Endothelial cell of umbilical vein (primary cell): ENCODE data around the gene SORL1. TPM values are rescaled to one million over a fixed set of nuclear protein-coding genes. Genes with fewer than 3 reads are reported as not detected.

ENCODE experiments used
- BruUV-seq: library from RNA; stranded (reverse); fragments of 400-500 nt; replicated peaks from 2 replicates; lab custom pipeline; 2021; lab: Mats Ljungman, UMichigan
- CTCF ChIA-PET: fragments of 300-600, 350-600 bp; sonication (Branson Sonifier 250); formaldehyde crosslinking; loops from one replicate; lab custom pipeline; 2021; ENCODE audit warnings: antibody characterized with exemption, inconsistent platforms; lab: Charles Lee
- POLR2A ChIA-PET: fragments of 300-600, 350-600 bp; sonication (Branson Sonifier 250); formaldehyde crosslinking; loops from one replicate; lab custom pipeline; 2021; ENCODE audit warnings: antibody characterized with exemption, inconsistent platforms; lab: Charles Lee
- DNase-seq: peaks from one replicate; pipeline ENCODE4 v3.0.0-alpha.2; 2011; ENCODE audit warnings: low read depth, low spot score
- FAIRE-seq: peaks from 2 replicates; lab custom pipeline; 2011; peaks lifted over from hg19 to GRCh38; lab: Jason Lieb, UNC
- H2AFZ ChIP-seq: 2 replicates; pipeline ENCODE4 v1.6.0; 2012; ENCODE audit warnings: low read depth, low read length, control low read depth, inconsistent platforms
- H3K27ac ChIP-seq: 2 replicates; pipeline ENCODE4 v1.5.1; 2011; ENCODE audit warnings: low read depth, mild to moderate bottlenecking, control low read depth, low read length, moderate library complexity; ENCODE audit not compliant: insufficient read depth
- H3K27me3 ChIP-seq, 2 experiments: 2 replicates each; pipeline versions ENCODE4 v1.6.0 to v1.6.1; 2011; ENCODE audit warnings: low read length in 2 of 2, mixed read lengths in 1 of 2; ENCODE audit not compliant: control insufficient read depth in 2 of 2, insufficient read depth in 2 of 2
- H3K36me3 ChIP-seq, 2 experiments: 2 replicates in 1 of 2; 3 replicates in 1 of 2; pipeline ENCODE4 v1.5.1; 2011; ENCODE audit warnings: low read length in 2 of 2, mild to moderate bottlenecking in 1 of 2, moderate library complexity in 1 of 2; ENCODE audit not compliant: control insufficient read depth in 2 of 2, insufficient read depth in 2 of 2; ENCODE audit errors: extremely low read depth in 1 of 2
- H3K4me1 ChIP-seq: 3 replicates; pipeline ENCODE4 v1.5.1; 2011; ENCODE audit warnings: mild to moderate bottlenecking, low read length; ENCODE audit not compliant: control insufficient read depth, insufficient read depth; ENCODE audit errors: extremely low read depth
- H3K4me2 ChIP-seq: 2 replicates; pipeline ENCODE4 v1.6.1; 2011; ENCODE audit warnings: low read length, control low read depth, mixed read lengths; ENCODE audit not compliant: insufficient read depth
- H3K4me3 ChIP-seq, 3 experiments: fragments of 200-600 bp in 1 of 3; sonication (generic), shearing (Covaris generic) in 1 of 3; replicated peaks in 1 of 3; 2 replicates each; pipeline ENCODE4 v1.5.1; 2011 to 2016; ENCODE audit warnings: control low read depth in 3 of 3, low read length in 3 of 3, mild to moderate bottlenecking in 2 of 3, inconsistent platforms in 1 of 3, low read depth in 1 of 3, moderate library complexity in 1 of 3; ENCODE audit not compliant: insufficient read depth in 1 of 3
- H3K79me2 ChIP-seq: 2 replicates; pipeline ENCODE4 v1.6.0; 2012; ENCODE audit warnings: low read length, inconsistent platforms; ENCODE audit not compliant: control insufficient read depth, insufficient read depth
- H3K9ac ChIP-seq: replicated peaks from 2 replicates; pipeline ENCODE3; 2011; ENCODE audit warnings: low read length, control low read depth; ENCODE audit not compliant: insufficient read depth; ENCODE audit errors: extremely low read depth
- H3K9me1 ChIP-seq: replicated peaks from 3 replicates; pipeline ENCODE4 v1.6.0; 2011; ENCODE audit warnings: mild to moderate bottlenecking, low read length; ENCODE audit not compliant: control insufficient read depth, insufficient read depth; ENCODE audit errors: extremely low read depth
- H3K9me3 ChIP-seq: replicated peaks from 2 replicates; pipeline ENCODE4 v1.5.1; 2012; ENCODE audit warnings: low read length, inconsistent platforms; ENCODE audit not compliant: control insufficient read depth, insufficient read depth
- H4K20me1 ChIP-seq: replicated peaks from 2 replicates; pipeline ENCODE3; 2011; ENCODE audit warnings: mild to moderate bottlenecking, low read length; ENCODE audit not compliant: control insufficient read depth, insufficient read depth; ENCODE audit errors: extremely low read depth
- CTCF ChIP-seq, 2 donors: IDR thresholded peaks; 1 replicate in 1 of 2; 2 replicates in 1 of 2; pipeline ENCODE4 v1.5.1; 2011; ENCODE audit warnings: low read length in 2 of 2, mild to moderate bottlenecking in 2 of 2, moderate library complexity in 2 of 2, control low read depth in 1 of 2, inconsistent platforms in 1 of 2, low read depth in 1 of 2; ENCODE audit not compliant: insufficient read depth in 1 of 2; ENCODE audit errors: extremely low read depth in 1 of 2
- EZH2 ChIP-seq: IDR thresholded peaks from 2 replicates; pipeline ENCODE4 v1.6.1; 2012; ENCODE audit warnings: borderline replicate concordance, low read depth, mild to moderate bottlenecking, moderate library complexity, low read length, inconsistent platforms; ENCODE audit not compliant: severe bottlenecking
- FOS ChIP-seq: IDR thresholded peaks from 2 replicates; pipeline ENCODE4 v1.6.1; 2011; ENCODE audit warnings: mild to moderate bottlenecking, low read length, moderate library complexity, borderline replicate concordance; ENCODE audit not compliant: insufficient read depth
- JUN ChIP-seq: IDR thresholded peaks from 2 replicates; pipeline ENCODE4 v1.6.1; 2011; ENCODE audit warnings: borderline replicate concordance, low read depth; ENCODE audit not compliant: insufficient read length, insufficient read depth
- MYC ChIP-seq: IDR thresholded peaks from one replicate; pipeline ENCODE4 v1.6.1; 2011; ENCODE audit warnings: mild to moderate bottlenecking, low read depth, low read length
- POLR2A ChIP-seq: IDR thresholded peaks from 2 replicates; pipeline ENCODE4 v1.6.1; 2012; ENCODE audit warnings: low read depth, mild to moderate bottlenecking, control low read depth, low read length
- POLR2AphosphoS5 ChIP-seq: IDR thresholded peaks from 2 replicates; pipeline ENCODE4 v1.6.1; 2012; ENCODE audit warnings: low read depth, mild to moderate bottlenecking, control low read depth, low read length, moderate library complexity; ENCODE audit not compliant: insufficient read depth
- dilution Hi-C: fragments of 300-500 bp; cut with MboI; formaldehyde crosslinking; loops from one replicate; pipeline ENCODE4 v1.15.0; 2019; ENCODE audit warnings: low sequenced_read_pairs; ENCODE audit not compliant: extremely low pct_ligation_motif_present
- intact Hi-C: fragments of 100-400 bp; cut with micrococcal nuclease; formaldehyde crosslinking; loops from one replicate; pipeline ENCODE4 v1.10.0; 2022
- polyA plus RNA-seq, 4 experiments: library from polyadenylated mRNA; depleted of rRNA in 3 of 4; stranded (reverse) in 3 of 4; unstranded in 1 of 4; fragments of >200 nt; gene quantifications; 2 replicates each; pipeline versions ENCODE4 v1.2.1 to v1.2.3, GENCODE V29; 2011 to 2012; ENCODE audit warnings: missing spikeins in 1 of 4
- total RNA-seq: library from RNA; stranded (reverse); gene quantifications from 2 replicates; pipeline ENCODE4 v1.2.3, GENCODE V29; 2021
- TF ChIP-seq, protein P1 (sequence below): IDR thresholded peaks from 2 replicates; pipeline ENCODE4 v1.6.1; 2011; ENCODE audit not compliant: insufficient read depth, insufficient read length

Gene SORL1
- total and polyA plus RNA-seq, 2 donors (not counting 3 experiments of a cell fraction or from before 2014, with no cell fraction given): 0.17 to 0.31 TPM

DNA sequence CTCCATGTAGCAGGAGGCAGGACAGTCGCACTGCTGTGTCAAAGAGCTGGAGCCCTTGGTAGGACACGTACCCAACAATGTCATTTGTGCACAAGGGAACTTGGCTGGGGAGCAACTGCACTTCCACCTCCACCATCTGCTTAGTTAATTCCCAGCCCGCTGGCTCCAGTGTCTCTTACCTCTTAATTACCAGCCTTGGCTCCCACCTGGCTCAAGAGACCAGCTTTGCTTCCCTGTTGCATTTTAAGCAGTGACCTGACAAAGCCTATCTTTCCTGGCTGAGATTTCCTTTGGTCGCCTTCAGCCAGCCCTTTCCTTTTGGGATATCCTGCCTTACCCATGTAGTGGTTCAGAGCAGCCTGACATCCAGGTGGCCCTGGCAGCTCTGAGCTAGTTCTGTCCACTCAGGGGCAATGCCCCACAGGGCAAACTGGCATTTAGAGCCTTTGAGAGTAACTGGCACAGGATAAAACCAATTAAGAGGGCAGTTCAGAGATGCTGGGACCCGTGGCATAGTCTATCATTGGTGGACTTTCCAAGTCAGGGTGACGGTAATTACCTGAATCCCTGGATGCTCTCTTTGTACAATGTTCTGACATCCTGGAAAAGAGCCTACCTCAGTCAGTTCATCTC, 213.2 kb downstream of the SORL1 start:
- ChIA-PET POLR2A (no interaction called here), CTCF (no interaction called here)
- FAIRE-seq: no peak
- intact Hi-C loops: no loop called here
- Histone ChIP-seq H3K4me2 (no peak overlapping the region), H3K9ac (no peak overlapping the region), H3K9me3 (no peaks in the 10 kb centered on the region), H3K4me3 (no peak overlapping the region), H3K36me3 (no peaks in the 10 kb centered on the region), H4K20me1 (no peaks in the 10 kb centered on the region), H3K79me2 (no peaks in the 10 kb centered on the region), H2AFZ (no peak overlapping the region), H3K4me1 (no peaks in the 10 kb centered on the region), H3K9me1 (no peaks in the 10 kb centered on the region), H3K27ac (no peak overlapping the region), H3K27me3 (peaks cover 7 to 10% of the 10 kb centered on the region in 2 experiments)
- BruUV-seq: no TSS peak
- dilution Hi-C loops: no loop called here
- DNase-seq: no peak
- no peak for TF ChIP-seq FOS
- no peak for TF ChIP-seq JUN
- no peak for TF ChIP-seq POLR2AphosphoS5
- no peak for TF ChIP-seq MYC
- TF ChIP-seq POLR2A: no peak
- no peak for TF ChIP-seq CTCF (IDR thresholded peaks at IDR 0.05; ENCODE audit: extremely low read depth in 1 of 2, insufficient read depth in 1 of 2, low read depth in 1 of 2, low read length in 2 of 2)
- TF ChIP-seq, protein P1, sequence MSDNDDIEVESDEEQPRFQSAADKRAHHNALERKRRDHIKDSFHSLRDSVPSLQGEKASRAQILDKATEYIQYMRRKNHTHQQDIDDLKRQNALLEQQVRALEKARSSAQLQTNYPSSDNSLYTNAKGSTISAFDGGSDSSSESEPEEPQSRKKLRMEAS: no peak
- no peak for TF ChIP-seq EZH2
